HG03097 (cell line): ENCODE measurements around the gene MFN2.
"Not testable (repeated sequence)": the region's sequence is repeated elsewhere in the genome, so short reads cannot be mapped to it uniquely, and the experiment has no call there.

Source experiments
- ATAC-seq: cut with Tn5 transposase; IDR thresholded peaks from one replicate; pipeline ENCODE4 v1.9.1; 2021; ENCODE audit not compliant: unreplicated experiment, low FRiP score

The MFN2 gene

DNA sequence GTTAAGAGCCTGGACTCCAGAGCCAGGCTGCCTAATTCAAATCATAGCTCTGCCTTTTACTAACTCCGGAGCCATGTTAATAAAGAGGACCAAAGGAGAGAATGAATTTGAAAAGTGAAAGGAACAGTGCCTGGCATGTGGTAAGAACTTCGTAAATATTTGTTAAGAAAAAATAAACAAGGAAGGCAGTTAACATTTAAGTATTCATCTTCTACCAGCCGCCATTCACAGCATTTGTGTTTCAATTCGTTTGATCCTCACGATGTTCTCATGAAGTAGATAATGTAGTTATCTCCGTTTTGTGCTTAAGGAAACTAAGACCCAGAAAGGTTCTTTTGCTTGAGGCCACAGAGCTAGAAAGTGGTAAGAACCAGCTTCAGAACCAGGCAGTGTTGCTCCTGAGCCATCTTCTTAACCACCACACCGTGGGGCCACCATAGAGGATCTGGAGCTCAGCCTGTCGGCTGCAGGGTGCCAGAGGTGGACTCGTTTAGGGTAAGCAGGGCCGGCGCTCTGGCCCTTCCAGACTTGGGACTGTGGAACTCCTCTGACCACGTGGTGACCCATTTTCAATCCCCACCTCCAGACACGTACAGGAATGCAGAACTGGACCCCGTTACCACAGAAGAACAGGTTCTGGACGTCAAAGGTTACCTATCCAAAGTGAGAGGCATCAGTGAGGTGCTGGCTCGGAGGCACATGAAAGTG is 11.9 kb downstream of the MFN2 start:
- ATAC-seq: no peak

DNA sequence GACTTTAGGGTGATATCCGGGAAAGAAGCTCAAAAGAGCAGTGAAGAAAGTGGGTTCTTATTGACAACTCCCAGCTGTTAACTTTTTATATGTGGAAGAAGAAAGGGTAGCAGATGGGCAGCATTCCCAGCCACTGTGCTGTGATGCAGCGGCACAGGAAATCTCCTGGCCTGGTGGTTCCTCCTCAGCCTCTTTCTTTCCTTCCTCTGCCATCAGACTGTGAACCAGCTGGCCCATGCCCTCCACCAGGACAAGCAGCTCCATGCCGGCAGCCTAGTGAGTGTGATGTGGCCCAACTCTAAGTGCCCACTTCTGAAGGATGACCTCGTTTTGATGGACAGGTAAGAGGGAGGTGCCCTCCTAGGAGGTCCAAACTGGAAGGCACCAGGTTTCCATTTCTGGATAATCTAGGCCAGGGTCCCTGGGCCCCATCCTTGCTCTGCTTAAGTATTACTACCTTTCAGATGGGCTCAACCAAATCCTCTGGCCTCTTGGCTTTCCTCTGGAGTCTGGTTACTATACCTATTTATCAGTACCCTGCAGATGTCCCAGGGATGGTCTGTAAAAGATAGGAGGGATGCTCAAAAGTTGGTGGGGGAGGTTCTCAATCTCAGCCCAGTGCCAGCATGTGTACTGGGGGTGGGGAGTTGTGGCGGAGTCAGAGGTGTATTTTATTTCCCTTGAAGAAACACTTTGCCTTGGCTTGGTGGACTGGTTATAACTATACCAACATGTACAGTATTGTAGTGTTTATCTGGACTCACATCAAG is 17.0 kb downstream of the MFN2 start:
- ATAC-seq: no peak

DNA sequence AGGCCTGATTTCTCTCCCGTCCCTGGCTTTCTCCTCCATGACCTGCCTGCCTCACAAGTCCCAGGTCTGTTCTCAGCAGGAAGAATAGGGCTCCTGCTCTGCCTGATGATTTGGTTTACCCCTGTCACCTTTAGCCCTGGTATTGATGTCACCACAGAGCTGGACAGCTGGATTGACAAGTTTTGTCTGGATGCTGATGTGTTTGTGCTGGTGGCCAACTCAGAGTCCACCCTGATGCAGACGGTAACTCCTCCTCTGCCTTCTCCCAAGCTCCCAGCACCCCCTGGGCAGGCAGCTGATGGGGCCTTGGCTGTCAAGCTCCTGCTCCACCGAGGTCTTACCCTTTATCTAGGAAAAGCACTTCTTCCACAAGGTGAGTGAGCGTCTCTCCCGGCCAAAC is 18.4 kb downstream of the MFN2 start:
- ATAC-seq: no peak

DNA sequence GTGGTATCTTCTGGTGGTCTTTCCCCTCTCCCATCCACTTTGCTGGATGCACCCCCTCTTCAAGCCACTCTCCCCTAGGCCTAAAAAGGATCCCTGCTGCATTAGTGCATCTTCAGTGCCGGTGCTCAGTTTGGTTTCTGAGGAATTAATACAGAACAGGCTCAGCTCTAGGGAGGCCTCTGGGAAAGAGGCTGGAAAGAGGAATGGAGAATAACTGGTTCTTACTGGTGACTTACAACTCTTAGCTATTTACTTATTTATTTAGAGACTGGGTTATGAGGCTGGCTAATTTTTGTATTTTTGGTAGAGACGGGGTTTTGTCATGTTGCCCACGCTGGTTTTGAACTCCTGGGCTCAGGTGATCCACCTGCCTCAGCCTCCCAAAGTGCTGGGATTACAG is 19.0 kb downstream of the MFN2 start:
- ATAC-seq: no peak

DNA sequence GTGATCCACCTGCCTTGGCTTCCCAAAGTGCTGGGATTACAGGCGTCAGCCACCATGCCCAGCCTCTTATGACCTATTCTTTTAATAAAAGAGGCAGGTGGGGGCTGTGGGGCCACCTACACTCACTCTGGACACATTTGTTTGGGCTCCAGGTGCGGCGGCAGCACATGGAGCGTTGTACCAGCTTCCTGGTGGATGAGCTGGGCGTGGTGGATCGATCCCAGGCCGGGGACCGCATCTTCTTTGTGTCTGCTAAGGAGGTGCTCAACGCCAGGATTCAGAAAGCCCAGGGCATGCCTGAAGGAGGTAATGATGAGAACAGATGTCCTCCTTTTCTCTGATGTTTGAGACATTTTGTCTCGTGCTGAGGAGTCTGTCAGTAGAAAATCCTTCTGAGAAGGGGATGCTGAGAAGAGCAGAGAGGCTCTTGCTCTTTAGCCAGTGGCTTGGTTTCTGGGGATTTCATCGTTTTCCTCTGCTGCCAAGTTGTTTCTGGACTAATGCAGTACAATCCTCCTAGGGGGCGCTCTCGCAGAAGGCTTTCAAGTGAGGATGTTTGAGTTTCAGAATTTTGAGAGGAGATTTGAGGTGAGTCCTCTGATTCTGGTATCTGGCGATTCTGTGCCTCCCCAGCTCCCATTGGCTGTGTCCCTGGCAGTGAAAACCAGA is 21.1 kb downstream of the MFN2 start:
- ATAC-seq: no peak

DNA sequence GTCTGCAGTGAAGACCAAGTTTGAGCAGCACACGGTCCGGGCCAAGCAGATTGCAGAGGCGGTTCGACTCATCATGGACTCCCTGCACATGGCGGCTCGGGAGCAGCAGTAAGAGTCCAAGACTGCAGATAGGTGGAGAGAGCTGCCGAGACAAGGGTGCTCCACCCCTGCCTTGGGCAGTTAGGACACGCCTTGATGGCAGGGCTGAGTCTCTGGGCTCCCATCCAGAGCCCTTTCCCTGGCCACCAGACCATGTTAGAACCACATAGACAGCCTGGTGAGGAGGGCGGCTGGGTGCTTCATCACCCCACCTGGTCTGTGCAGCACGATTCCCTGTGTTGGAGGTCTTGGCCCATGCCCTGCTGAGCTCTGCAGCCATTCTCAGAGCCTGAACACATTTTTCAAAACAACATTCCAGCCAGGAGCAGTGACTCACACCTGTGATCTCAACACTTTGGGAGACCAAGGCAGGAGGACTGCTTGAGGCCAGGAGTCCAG is 21.8 kb downstream of the MFN2 start:
- no peak for ATAC-seq

DNA sequence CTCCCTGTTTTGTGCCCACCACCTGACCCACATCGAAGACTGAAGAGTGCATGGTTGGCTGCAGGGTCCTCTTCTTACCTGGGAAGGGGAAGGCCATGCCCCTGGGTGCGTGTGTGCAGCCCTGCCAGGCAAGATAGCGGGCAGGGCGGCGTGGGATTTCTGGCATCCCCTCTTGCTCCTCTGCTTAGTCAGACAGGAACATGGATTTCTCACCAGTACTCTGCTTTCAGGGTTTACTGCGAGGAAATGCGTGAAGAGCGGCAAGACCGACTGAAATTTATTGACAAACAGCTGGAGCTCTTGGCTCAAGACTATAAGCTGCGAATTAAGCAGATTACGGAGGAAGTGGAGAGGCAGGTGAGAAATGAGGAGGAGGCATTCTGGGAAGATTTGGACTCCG is 23.5 kb downstream of the MFN2 start:
- ATAC-seq: no peak

DNA sequence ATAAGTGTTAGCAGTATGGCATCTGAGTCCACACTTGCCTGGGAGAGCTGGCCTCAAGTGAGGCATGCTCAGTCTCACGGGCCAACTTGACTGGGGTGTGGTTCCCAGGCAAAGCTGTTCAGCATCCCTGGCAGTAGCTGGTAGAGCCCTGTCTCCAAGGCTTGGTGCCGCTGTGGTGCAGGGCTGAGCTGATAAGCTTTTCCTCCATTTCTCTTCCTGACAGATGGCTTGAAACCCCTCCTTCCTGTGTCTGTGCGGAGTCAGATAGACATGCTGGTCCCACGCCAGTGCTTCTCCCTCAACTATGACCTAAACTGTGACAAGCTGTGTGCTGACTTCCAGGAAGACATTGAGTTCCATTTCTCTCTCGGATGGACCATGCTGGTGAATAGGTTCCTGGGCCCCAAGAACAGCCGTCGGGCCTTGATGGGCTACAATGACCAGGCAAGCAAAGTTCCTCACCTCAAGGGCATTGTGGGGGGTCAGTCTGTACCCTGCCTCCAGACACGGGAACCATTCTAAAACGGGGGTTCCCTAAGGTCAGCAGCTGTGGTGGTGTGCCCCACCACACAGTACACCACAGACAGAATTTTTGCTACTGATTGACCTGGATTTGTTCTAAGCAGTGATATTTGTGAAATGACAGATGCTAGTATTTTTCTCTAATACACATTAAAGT is 25.4 kb downstream of the MFN2 start:
- ATAC-seq: no peak

DNA sequence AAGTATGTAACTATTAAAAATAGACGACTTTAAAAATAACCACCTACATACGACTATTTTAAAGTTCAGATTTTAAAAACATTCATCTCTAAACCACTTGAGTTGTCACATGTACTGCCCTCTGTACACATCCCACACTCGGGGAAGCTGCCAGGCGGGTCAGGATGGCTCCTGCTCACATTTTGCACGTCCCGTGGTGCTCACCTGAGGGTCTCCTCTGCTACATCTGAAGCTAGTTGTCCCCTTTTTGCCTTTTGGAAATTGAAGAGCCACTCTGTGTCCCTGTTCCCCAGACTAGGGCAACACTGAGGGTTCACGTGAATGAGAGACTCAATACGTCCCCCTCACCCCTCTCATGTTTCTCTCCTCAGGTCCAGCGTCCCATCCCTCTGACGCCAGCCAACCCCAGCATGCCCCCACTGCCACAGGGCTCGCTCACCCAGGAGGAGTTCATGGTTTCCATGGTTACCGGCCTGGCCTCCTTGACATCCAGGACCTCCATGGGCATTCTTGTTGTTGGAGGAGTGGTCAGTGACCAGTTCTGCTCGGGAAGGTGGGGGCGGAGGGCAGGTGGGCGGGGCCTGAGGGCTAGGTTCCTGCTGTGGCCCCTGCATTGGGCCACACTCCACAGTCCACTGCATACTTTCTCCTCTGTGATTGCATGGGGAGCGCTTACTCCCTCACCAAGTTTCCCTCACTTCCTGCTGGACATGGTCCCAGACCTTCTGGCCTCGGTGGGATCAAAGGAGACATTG is 26.1 kb downstream of the MFN2 start:
- ATAC-seq: no peak

DNA sequence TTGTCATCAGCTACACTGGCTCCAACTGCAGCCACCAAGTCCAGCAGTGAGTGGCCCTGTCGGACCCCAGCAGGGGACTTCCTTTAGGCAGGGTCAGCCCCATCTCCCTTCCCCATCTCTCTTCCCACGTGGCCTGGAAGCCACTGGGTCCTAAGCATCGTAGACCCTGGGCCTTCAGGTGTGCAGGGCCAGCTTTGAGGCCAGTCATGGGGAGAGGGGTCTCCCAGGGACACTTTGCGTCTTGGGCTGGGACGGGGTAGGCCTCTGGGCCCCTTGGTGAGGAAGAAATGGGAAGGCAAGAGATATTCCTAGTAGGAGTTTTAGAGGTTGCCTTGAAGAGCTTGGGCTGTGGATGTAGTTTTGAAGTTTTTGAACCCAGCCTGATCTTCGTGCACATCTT is 27.0 kb downstream of the MFN2 start:
- ATAC-seq: no peak

DNA sequence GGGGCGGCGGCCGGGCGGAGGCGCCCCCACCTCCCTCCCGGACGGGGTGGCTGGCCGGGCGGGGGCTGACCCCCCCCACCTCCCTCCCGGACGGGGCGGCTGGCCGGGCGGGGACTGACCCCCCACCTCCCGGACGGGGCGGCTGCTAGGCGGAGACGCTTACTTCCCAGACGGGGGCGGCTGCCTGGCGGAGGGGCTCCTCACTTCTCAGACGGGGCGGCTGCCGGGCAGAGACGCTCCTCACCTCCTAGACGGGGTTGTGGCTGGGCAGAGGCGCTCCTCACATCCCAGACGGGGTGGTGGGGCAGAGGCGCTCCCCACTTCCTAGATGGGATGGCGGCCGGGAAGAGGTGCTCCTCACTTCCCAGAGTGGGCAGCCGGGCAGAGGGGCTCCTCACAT is 28.1 kb downstream of the MFN2 start:
- not testable (repeated sequence) for ATAC-seq

DNA sequence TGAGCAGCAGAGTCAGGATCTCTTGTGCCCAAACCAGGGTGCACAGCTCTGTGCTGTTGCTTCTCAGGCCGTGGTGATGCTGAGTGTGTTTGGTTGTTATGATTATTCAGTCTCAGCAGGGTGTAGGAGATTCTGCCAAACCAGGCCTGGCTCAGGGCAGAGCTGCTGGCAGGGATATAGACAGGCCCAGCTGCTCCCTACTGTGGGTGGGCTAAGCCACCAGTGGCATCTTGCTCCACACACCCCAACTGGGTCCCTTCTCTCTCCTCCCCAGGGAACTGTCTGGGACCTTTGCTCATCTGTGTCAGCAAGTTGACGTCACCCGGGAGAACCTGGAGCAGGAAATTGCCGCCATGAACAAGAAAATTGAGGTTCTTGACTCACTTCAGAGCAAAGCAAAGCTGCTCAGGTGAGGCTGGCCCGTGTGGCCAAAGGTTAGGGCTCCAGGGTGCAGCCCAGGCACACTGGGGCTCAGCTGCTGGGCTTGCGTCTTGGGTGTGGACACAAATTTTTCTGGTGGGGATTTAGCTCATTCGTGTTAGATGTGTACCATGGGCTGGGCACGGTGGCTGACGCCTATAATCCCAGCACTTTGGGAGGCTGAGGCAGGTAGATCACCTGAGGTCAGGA is 29.2 kb downstream of the MFN2 start:
- ATAC-seq: no peak

DNA sequence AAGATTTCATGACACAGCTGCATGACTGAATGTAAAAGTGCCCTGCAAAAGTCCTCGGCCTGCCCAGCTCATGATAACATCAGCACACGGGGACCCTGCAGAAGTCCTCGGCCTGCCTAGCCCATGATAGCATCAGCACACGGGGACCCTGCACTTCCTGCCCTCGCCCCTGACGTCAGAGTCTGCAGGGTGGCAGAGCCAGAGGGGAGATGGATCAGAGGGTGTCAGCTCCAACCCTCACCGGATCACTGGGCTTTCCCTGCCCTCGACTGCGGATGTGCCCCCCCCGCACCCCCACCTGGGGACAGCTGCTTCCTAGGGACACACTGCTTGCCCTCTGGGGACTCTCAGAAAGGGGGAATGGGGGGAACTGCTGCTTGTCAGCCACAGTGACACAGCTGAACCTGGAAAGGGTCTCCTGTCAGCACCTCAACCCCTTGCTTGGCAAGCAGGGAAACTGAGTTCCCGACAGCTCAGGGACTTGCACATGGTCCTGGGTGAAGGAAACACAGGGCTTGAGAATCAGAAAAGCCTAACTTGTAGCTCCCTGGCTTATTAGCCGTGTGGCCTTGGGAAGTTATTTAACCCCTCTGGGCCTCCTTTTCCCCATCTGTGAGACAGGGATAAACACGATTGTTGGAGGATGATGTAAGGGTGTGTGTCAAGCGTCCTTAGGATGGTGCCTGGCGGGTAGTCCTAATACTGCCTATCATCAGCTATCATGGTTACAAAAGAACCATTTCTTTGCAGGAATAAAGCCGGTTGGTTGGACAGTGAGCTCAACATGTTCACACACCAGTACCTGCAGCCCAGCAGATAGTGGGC is 30.7 kb downstream of the MFN2 start:
- ATAC-seq: no peak

DNA sequence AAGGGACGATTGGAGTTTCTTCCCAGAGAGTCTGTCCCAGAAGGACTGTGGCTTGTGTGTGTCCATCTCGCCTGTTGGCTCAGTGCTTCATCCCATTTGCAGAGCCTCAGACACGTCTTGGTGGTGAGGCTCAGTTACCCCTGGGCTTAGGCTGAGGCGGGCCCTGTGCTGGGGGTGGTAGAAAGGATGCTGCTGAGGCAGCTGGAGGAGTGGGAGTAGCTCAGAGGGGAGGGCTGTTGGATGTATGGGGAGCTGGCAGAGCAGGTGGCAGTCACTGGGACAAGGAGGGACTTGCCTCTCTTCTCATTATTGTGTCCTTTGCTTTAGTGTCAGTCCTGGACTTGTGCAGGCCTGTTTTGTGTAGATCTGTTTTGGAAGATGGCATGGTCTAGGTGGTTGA is 31.8 kb downstream of the MFN2 start:
- ATAC-seq: no peak

DNA sequence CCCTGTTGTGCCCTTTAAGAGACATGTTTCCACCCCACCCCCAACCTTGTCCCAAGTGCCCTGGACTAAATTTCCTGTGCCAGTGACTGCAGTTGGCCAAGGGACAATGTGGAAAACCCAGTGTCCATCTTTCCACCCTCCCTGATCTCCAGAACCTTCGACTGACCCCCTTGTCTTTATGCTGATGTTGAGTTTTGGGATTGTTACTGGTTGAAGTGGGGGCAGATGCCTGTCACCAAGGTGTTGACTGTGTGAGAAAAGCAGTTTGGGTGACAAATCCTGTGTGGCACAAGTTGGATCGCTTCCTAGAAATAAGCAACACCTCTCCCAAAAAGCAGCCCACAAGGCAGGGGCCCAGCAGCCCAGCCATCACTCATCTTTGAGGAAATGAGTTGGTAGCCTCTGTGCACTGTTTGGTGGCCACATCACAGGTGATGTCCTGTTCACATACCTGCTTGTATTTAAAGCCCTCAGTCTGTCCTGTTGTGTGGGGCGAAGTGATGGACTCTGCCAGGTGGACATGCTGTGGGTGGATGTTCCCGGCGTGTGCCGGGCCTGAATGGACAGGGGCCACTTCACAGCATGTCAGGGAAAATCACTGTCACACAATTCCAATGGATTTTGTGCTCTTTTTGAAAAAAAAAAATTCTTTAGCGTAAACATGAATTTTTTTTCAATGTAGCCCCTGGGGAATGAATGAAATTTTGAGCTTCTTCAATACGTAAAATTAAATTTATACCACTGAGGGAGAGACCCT is 32.5 kb downstream of the MFN2 start:
- no peak for ATAC-seq

DNA sequence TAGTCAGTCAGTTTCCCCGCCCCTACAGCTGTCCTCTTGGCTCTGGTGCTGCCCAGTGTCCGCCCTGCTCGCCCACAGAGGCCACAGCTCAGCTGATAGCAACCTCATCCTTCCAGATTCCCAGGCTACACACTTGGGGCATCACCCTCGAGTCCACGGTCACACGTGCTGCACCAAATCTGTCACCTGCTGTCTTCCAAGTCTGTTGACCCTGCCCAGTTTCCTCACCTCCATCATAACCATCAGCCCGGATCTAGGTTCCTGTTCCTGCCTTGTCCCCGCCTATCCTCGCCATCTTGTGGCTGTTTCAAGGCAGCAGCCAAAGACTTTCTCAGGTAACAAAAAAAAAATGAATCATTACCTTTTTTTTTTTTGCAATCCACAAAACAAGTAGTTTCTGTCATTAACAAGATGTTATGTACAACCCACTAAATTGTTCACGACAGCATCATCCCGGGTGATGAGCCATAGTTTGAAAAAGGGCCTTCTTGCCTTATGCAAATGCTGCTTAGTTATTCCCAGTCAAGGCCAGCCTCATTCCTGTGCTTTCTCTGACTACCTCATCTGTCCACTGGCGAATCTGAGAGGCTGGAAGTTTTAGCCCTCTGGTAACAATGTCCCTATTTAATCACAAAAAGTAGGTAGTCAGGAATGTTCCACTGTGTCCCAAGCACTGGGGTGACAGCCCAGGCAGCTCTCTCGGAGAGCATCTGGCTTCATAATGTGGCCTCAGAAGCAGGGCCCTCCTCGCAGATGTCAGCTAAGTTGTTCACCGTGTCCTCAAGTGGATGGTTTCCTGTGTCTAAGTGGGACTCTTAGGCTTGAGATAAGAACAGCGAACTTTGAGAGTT is 34.1 kb downstream of the MFN2 start:
- no peak for ATAC-seq

DNA sequence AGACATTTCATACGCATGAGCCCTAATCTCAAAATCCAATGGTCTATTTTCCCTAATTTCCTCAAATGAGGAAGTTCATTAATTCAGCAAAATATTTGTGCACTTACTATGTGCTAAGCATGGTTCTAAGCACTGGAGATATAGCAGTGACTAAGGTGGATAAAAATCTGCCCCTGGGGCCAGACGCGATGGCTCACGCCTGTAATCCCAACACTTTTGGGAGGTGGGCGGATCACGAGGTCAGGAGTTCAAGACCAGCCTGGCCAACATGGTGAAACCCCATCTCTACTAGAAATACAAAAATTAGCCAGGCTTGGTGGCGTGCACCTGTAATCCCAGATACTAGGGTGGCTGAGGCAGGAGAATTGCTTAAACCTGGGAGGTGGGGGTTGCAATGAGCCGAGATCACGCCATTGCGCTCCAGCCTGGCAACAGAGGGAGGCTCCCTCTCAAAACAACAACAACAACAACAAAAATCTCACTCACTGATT is 34.8 kb downstream of the MFN2 start:
- no peak for ATAC-seq
